Measurements from ENCODE around the gene CCDC138.

DNA sequence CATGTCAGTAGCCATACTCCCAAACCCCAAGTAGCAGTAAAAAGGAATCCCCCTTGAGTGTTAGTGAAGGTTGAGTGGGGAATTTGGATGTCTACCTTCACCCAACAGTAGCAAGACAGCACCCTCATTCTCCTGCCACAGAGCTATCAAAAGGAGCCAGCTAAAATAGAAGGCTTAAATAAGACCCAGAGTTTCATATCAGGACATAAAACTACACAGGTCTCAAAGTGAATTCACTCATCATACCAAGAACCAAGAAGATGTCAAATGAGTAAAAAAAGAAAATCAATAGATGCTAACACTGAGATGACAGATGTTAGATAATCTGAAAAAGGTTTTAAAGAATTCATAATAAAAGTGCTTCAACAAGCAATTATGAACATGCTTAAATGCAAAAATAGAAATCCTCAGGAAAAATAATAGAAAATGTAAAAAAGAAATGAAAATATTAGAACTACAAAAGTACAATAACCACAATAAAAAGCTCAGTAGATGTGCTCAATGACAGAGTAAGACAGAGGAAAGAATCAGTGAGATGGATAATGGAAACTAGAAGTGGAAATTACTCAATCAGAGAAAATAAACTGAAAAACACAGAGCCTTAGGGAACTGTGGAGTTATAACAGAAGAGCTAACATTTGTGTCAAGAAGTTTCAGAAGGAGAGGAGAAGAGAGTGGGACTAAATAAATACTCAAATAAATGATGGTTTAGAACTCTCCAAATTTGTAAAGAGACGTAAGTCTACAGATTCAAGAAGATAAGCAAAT, 111.9 kb downstream of the CCDC138 start:
- TF ChIP-seq, protein P1, sequence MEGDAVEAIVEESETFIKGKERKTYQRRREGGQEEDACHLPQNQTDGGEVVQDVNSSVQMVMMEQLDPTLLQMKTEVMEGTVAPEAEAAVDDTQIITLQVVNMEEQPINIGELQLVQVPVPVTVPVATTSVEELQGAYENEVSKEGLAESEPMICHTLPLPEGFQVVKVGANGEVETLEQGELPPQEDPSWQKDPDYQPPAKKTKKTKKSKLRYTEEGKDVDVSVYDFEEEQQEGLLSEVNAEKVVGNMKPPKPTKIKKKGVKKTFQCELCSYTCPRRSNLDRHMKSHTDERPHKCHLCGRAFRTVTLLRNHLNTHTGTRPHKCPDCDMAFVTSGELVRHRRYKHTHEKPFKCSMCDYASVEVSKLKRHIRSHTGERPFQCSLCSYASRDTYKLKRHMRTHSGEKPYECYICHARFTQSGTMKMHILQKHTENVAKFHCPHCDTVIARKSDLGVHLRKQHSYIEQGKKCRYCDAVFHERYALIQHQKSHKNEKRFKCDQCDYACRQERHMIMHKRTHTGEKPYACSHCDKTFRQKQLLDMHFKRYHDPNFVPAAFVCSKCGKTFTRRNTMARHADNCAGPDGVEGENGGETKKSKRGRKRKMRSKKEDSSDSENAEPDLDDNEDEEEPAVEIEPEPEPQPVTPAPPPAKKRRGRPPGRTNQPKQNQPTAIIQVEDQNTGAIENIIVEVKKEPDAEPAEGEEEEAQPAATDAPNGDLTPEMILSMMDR (IDR thresholded peaks at IDR 0.05): no peak
- no peak for TF ChIP-seq POLR2AphosphoS5 (IDR thresholded peaks at IDR 0.05)

All from transverse colon (tissue), 4 donors.